H1 (cell line): ENCODE measurements around the gene SVOPL.

Experiments
- EZH2 ChIP-seq: fragments of 200-600 bp; sonication (generic); IDR thresholded peaks from 2 replicates; pipeline ENCODE4 v1.7.1; 2012; ENCODE audit warnings: low read depth, mild to moderate bottlenecking, moderate library complexity, low read length, inconsistent platforms; ENCODE audit not compliant: severe bottlenecking
- POU5F1 ChIP-seq: IDR thresholded peaks from 2 replicates; pipeline ENCODE4 v1.6.1; 2011; ENCODE audit warnings: low read depth, mild to moderate bottlenecking, low read length, moderate library complexity
- RXRA ChIP-seq: IDR thresholded peaks from 2 replicates; pipeline ENCODE4 v1.6.1; 2011; ENCODE audit warnings: low read depth, mild to moderate bottlenecking, low read length, moderate library complexity; ENCODE audit not compliant: insufficient read depth
- TF ChIP-seq, protein P1 (sequence below): IDR thresholded peaks from 2 replicates; pipeline ENCODE4 v1.6.1; 2012; ENCODE audit warnings: inconsistent platforms

DNA sequence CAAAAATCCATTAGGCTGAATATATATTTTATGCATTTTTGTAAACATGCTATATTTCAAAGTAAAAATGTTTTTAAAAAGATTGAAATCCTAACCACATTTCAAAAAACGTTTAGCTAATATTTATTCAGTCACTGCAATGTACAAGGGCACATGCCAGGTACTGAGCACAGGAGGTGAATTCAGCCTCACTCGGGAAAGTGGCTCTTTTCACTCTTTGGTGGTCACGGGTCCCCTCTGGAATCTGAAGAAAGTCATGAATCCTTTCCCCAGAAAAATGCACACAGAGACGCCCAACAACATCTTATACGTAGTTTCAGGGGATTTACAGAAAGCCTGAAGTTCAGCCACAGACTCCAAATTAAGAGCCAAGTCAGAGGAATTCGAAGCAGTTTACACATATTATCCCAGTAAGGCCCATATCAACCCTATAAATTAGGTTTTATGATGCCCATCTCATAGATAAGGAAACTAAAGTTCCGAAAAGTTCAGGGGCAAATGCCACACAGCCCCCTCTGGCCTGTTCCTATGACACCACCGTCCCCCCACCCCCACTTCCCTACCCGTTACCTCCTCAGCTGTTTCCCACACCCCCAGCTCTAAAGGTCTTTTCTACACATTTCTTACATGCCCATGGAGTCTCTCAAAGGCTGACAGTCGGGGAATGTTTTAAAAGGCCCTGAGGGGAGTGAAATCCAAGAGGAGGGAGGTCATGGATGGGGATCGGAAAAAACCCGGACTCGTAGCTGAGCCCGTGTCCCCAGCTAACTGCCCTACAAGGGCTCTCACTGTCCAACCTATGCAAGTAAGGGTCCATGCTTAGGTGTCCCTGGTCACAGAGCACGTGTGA, 9.6 kb upstream of the SVOPL start:
- TF ChIP-seq POU5F1 (no peak), EZH2 (no peak), RXRA (no peak)
- TF ChIP-seq, protein P1, sequence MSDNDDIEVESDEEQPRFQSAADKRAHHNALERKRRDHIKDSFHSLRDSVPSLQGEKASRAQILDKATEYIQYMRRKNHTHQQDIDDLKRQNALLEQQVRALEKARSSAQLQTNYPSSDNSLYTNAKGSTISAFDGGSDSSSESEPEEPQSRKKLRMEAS = no peak
